PC-9 (cell line): ENCODE data around the gene SERPINH1. TPM values are rescaled to one million over a fixed set of nuclear protein-coding genes. Genes with fewer than 3 reads are reported as not detected.

Experiments
- BruUV-seq: library from RNA; stranded (reverse); fragments of 400-500 nt; replicated peaks from 2 replicates; lab custom pipeline; 2021; lab: Mats Ljungman, UMichigan
- CTCF ChIA-PET: fragments of 300-600 bp; sonication (Branson Sonifier 250); formaldehyde crosslinking; loops from one replicate; lab custom pipeline; 2022; ENCODE audit warnings: antibody characterized with exemption; lab: Charles Lee
- POLR2A ChIA-PET: fragments of 300-600 bp; sonication (Branson Sonifier 250); formaldehyde crosslinking; loops from one replicate; lab custom pipeline; 2022; ENCODE audit warnings: antibody characterized with exemption; ENCODE audit not compliant: unreplicated experiment; lab: Charles Lee
- DNase-seq, 2 experiments: peaks; one replicate each; pipeline versions ENCODE4 v3.0.0 to v3.0.0-alpha.2; 2015 to 2022; ENCODE audit warnings: mixed read lengths in 1 of 2
- H2AFZ ChIP-seq: fragments of 200-600 bp; sonication (generic); 2 replicates; pipeline ENCODE4 v1.8.1; 2017; ENCODE audit warnings: antibody characterized with exemption
- H3F3A ChIP-seq: fragments of 200-600 bp; sonication (generic); 2 replicates; pipeline ENCODE4 v1.8.1; 2017; ENCODE audit warnings: antibody characterized with exemption, mild to moderate bottlenecking, low read depth; ENCODE audit not compliant: insufficient read depth
- H3K27ac ChIP-seq: fragments of 200-600 bp; sonication (generic); 2 replicates; pipeline ENCODE4 v1.6.1; 2016; ENCODE audit warnings: mixed run types
- H3K27me3 ChIP-seq: fragments of 200-600 bp; sonication (generic); 2 replicates; pipeline ENCODE4 v1.6.1; 2016; ENCODE audit warnings: low read depth, mixed run types; ENCODE audit not compliant: insufficient read depth
- H3K36me3 ChIP-seq: fragments of 200-600 bp; sonication (generic); 2 replicates; pipeline ENCODE4 v1.6.1; 2016; ENCODE audit warnings: low read depth, mixed run types
- H3K4me1 ChIP-seq: fragments of 200-600 bp; sonication (generic); replicated peaks from 2 replicates; pipeline ENCODE4 v1.6.1; 2016; ENCODE audit warnings: mixed run types; ENCODE audit not compliant: insufficient read depth
- H3K4me2 ChIP-seq: fragments of 200-600 bp; sonication (generic); 2 replicates; pipeline ENCODE4 v1.6.1; 2017; ENCODE audit warnings: mixed run types
- H3K4me3 ChIP-seq: fragments of 200-600 bp; sonication (generic); 2 replicates; pipeline ENCODE4 v1.6.1; 2016; ENCODE audit warnings: mixed run types
- H3K79me2 ChIP-seq: fragments of 200-600 bp; sonication (generic); 2 replicates; pipeline ENCODE4 v1.6.1; 2017; ENCODE audit warnings: low read depth, mixed run types
- H3K9me2 ChIP-seq: fragments of 200-600 bp; sonication (generic); 2 replicates; pipeline ENCODE4 v1.8.1; 2017; ENCODE audit warnings: mild to moderate bottlenecking; ENCODE audit not compliant: insufficient read depth
- H3K9me3 ChIP-seq: fragments of 200-600 bp; sonication (generic); 2 replicates; pipeline ENCODE4 v1.8.1; 2016; ENCODE audit warnings: low read depth; ENCODE audit not compliant: insufficient read depth
- H4K20me1 ChIP-seq: fragments of 200-600 bp; sonication (generic); 2 replicates; pipeline ENCODE4 v1.8.1; 2017; ENCODE audit not compliant: insufficient read depth
- CTCF ChIP-seq: fragments of 200-600 bp; sonication (generic); conservative IDR thresholded peaks from 2 replicates; pipeline ENCODE4 v1.6.1; 2017; ENCODE audit warnings: mixed run types, antibody characterized with exemption, mild to moderate bottlenecking, moderate library complexity
- EZH2 ChIP-seq: fragments of 200-600 bp; sonication (generic); IDR thresholded peaks from 2 replicates; pipeline ENCODE4 v1.8.0; 2017; ENCODE audit warnings: antibody characterized with exemption, low read depth
- intact Hi-C: fragments of 100-400 bp; cut with micrococcal nuclease; formaldehyde crosslinking; loops from one replicate; pipeline ENCODE4 v1.10.0; 2022; ENCODE audit not compliant: unreplicated experiment
- total RNA-seq: library from RNA; stranded (reverse); gene quantifications from 2 replicates; pipeline ENCODE4 v1.2.3, GENCODE V29; 2021

Gene SERPINH1
- total RNA-seq, 1 experiment from 2014 or later = 152 TPM

GRCh38 chr11:75606099-75606498 lies 44.0 kb downstream of the SERPINH1 start:
- CTCF ChIA-PET = no interaction called here

GRCh38 chr11:75611823-75612222 lies 49.8 kb downstream of the SERPINH1 start:
- no peak overlapping the region for H3K4me3 ChIP-seq
- no peak overlapping the region for H2AFZ ChIP-seq
- H3K27ac ChIP-seq = no peak overlapping the region
- H3K4me2 ChIP-seq = no peak overlapping the region
- H3K36me3 ChIP-seq = no peaks in the 10 kb centered on the region
- H3K4me1 ChIP-seq = no peaks in the 10 kb centered on the region
- H3K27me3 ChIP-seq = no peaks in the 10 kb centered on the region
- BruUV-seq = no TSS peak
- ChIA-PET POLR2A (no interaction called here), CTCF (no interaction called here)
- DNase-seq = no peak
- H3K9me3 ChIP-seq = no peaks in the 10 kb centered on the region
- no peaks in the 10 kb centered on the region for H3K9me2 ChIP-seq
- H3F3A ChIP-seq = no peaks in the 10 kb centered on the region
- no peaks in the 10 kb centered on the region for H4K20me1 ChIP-seq
- no peaks in the 10 kb centered on the region for H3K79me2 ChIP-seq
- TF ChIP-seq EZH2 = no peak
- TF ChIP-seq CTCF = no peak
- intact Hi-C loops = no loop called here

More at GRCh38 chr11:75606099-75606498, 44.0 kb downstream of the SERPINH1 start:
- no TSS peak for BruUV-seq
- no peaks in the 10 kb centered on the region for H3K27me3 ChIP-seq
- no peak overlapping the region for H3K4me3 ChIP-seq
- peaks cover 11% of the 10 kb centered on the region; the same call in 1 of the 2 replicates for H3F3A ChIP-seq
- no peak overlapping the region for H2AFZ ChIP-seq
- intact Hi-C loops = no loop called here
- H3K4me1 ChIP-seq = peaks cover 13% of the 10 kb centered on the region
- H3K79me2 ChIP-seq = no peaks in the 10 kb centered on the region
- H3K36me3 ChIP-seq = no peaks in the 10 kb centered on the region
- POLR2A ChIA-PET = no interaction called here
- no peaks in the 10 kb centered on the region for H3K9me2 ChIP-seq
- no peak for DNase-seq
- TF ChIP-seq EZH2 (no peak), CTCF (no peak)
- H3K27ac ChIP-seq = no peak overlapping the region
- H3K4me2 ChIP-seq = no peak overlapping the region
- no peaks in the 10 kb centered on the region for H4K20me1 ChIP-seq
- H3K9me3 ChIP-seq = no peaks in the 10 kb centered on the region

- intact Hi-C loops = loop anchor here (5.0 kb wide), 1 partner anchor 47 kb away; no protein-coding TSS in a partner anchor
- H3K4me2 ChIP-seq = no peak overlapping the region
- H3K36me3 ChIP-seq = no peaks in the 10 kb centered on the region
- no peak overlapping the region for H3K4me3 ChIP-seq
- DNase-seq = no peak
- no peaks in the 10 kb centered on the region for H3F3A ChIP-seq
- CTCF ChIA-PET = no interaction called here
- H3K4me1 ChIP-seq = no peaks in the 10 kb centered on the region
- no peak overlapping the region for H2AFZ ChIP-seq
- no peak overlapping the region for H3K27ac ChIP-seq
- H3K9me3 ChIP-seq = no peaks in the 10 kb centered on the region
- TF ChIP-seq EZH2 (no peak), CTCF (no peak)
- no peaks in the 10 kb centered on the region for H4K20me1 ChIP-seq
- H3K27me3 ChIP-seq = no peaks in the 10 kb centered on the region
- BruUV-seq = no TSS peak
- POLR2A ChIA-PET = no interaction called here
- H3K9me2 ChIP-seq = no peaks in the 10 kb centered on the region
- H3K79me2 ChIP-seq = no peaks in the 10 kb centered on the region
Measured at GRCh38 chr11:75615751-75616150, 53.7 kb downstream of the SERPINH1 start.
